GM12873 (cell line): ENCODE data around the gene GPD1L.

Source experiments
- TF ChIP-seq, protein P1 (sequence below): IDR thresholded peaks from 2 replicates; pipeline ENCODE4 v1.5.1; 2012; ENCODE audit warnings: low read depth, mild to moderate bottlenecking, moderate library complexity, low read length, control low read depth; ENCODE audit not compliant: insufficient read depth; ENCODE audit errors: missing control alignments

Gene GPD1L

DNA sequence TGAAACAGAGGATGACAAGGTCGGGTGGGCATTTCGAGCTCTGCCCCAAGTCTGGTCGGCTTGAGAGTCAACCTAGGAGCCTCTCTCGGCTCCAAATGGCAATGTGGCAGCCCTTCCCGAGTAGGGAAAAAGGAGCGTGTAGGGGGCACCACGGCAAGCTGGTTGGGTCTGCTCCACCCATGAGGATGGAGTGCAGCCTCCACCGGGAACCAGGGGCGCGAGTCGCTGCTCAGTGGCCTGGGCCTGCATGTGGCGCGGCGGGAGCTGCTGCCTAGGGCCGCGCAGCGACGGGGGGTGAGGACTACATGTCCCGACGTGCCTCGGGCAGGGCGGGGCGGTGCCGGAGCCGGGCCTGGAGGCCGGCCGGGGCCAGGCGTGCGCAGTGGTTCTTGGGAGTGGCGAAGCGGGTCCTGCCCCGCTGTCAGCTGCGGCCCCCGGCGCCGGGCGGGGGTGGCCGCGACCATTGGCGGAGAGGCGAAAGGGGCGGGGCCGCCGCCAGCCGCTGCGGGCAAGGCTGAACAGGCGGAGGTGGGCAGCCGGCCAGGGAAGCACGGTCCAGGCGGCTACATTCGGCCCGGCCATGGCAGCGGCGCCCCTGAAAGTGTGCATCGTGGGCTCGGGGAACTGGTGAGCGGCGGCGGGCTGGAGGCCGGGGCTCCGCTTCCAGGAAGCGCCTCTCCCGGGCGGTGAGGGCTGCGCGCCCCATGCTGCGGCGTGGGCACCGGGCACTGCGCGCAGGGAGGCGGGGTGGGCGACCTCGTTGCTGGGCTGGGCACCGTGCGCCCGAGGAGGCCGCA lies at the start of gene GPD1L:
GPD1L (plus strand) TSS at position 489 of the 797 bp plus-strand sequence; CDS start at position 581, 92 bp downstream.
- TF ChIP-seq, protein P1, sequence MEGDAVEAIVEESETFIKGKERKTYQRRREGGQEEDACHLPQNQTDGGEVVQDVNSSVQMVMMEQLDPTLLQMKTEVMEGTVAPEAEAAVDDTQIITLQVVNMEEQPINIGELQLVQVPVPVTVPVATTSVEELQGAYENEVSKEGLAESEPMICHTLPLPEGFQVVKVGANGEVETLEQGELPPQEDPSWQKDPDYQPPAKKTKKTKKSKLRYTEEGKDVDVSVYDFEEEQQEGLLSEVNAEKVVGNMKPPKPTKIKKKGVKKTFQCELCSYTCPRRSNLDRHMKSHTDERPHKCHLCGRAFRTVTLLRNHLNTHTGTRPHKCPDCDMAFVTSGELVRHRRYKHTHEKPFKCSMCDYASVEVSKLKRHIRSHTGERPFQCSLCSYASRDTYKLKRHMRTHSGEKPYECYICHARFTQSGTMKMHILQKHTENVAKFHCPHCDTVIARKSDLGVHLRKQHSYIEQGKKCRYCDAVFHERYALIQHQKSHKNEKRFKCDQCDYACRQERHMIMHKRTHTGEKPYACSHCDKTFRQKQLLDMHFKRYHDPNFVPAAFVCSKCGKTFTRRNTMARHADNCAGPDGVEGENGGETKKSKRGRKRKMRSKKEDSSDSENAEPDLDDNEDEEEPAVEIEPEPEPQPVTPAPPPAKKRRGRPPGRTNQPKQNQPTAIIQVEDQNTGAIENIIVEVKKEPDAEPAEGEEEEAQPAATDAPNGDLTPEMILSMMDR = no peak

DNA sequence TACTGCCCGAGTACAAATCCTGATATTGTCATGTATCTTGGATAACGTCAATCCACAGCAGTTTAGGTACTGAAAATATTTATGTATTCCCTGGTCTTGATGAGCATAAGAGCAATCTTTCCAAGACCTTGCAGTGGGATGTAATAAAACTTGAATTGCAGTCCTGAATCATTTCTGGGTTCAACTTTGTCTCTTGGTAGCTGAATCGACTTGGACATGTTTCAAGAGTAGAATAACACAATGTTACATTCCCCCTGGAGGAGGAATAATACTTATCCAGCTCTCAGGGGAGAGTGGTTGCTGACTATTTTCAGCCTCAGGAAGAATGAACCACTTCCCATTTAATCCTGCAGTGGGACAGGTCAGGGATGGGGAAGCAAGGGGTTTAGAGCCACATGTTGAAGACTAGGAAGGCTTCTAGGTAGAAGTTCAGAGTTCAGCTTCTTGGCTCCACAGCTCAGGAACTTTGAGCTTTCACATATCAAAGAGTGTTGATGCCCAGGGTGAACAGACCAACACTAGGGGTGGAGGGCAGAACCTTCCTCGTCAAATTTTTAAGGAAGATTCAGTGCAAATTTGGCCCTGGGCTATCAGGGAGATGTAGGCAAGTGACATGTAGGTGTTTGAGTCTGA lies 43.4 kb upstream of the GPD1L start:
- TF ChIP-seq, protein P1 = no peak

DNA sequence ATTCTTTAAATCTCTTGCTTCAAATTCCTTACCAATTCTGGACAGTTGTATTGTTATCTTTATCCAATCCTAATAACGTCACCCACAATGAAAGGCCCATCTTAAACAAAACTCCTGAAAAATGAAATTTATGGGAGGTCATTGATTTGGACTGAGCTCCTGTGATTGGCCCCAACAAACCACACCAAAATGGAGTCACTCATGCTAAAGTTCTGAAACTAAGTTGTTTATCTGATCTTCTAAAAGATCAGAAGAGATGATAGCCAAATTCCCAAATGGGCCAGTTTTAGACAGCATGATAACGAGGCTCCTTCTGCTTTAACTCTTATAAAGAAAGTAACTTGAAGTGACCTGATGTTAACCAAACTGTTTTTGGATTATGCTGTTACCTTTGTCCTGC lies 39.7 kb upstream of the GPD1L start:
- TF ChIP-seq, protein P1 = no peak

DNA sequence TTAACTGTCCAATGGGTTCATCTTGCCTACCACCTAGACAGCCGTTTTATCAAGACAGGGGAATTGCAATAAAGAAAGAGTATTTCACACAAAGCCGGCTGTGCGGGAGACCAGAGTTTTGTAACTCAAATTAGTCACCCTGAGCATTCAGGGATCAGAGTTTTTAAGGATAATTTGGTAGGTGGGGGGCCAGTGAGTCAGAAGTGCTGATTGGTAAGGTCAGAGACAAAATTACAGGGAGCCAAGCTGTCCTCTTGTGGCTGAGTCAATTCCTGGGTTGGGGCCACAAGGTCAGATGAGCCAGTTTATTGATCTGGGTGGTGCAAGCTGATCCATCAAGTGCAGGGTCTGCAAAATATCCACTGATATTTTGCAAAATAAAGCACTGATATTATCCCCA lies 29.9 kb upstream of the GPD1L start:
- TF ChIP-seq, protein P1 = no peak

DNA sequence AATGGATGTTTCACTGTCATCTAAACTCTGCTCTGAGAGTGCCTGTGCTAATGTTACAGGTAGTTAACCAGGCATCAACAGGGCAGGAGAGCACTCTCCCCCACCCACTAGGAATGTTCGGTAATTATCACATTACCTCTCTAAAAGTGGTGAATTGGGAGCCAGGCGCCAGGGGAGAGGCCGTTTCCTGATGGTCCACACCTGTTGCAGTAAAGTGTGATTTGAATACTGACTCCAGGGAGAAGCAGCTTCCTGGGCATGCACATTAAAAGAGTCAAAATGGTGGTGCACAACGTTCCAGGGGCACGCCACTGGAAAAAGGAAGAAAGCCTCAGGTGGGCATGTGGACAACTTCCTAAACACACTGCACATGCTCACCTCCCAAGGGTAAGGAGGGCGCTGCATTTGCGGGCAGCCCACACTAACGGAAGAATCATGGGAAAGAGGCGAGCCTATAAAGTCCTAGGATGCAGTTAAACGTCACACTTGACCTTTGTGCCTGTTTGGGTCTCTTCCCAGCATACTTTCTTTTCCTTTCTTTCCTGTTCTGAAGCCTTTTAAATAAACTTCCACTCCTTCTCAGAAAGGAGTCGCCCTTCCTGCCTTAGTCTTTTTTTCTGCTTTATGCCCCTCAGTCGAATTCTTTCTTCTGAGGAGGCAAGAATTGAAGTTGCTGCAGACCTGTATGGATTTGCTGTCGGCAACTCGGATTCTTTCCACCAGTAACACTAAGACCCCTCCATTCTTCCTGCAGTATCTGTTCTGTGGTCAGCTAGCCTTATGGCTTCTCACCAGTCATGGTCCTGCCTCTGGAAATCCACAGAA lies 28.9 kb upstream of the GPD1L start:
- TF ChIP-seq, protein P1 = no peak

DNA sequence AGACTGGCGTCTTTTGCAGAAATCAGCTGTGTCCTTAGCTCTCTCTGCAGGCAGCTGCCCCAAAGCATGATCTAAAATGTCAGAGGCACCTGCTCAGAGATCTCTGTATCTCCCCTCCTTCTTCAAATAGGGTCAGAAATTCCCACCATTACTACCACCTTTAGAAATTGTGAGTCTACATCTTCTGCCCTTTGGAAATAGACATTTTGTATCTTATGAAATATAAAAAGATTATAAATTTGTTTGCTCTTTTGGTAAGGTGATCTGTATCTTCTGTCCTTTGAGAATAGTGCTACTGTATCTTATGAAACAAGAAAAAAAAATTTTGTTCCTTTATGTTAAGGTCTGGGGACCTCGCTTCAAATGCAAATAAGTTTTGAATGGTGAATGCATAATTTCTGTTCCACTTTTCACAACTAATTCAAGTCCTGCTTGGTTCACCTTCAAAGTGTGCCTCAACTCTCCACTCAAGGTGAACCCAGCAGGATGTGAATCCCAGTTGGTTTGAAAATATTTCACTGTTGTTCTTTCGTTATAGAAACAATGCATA lies 28.3 kb upstream of the GPD1L start:
- TF ChIP-seq, protein P1 = no peak
